H1 (cell line): ENCODE measurements around the gene TP73. TPM values are rescaled to one million over a fixed set of nuclear protein-coding genes. Genes with fewer than 3 reads are reported as not detected.

Experiments
- CBX8 ChIP-seq: fragments of 300-800, 300-1000 bp; sonication (generic); IDR thresholded peaks from 2 replicates; pipeline ENCODE4 v1.7.1; 2016; ENCODE audit warnings: low read depth, low read length, borderline replicate concordance
- HDAC6 ChIP-seq: IDR thresholded peaks from one replicate; pipeline ENCODE4 v1.7.1; 2012; ENCODE audit warnings: low read depth, mild to moderate bottlenecking, inconsistent platforms, low read length, moderate library complexity
- RXRA ChIP-seq: IDR thresholded peaks from 2 replicates; pipeline ENCODE4 v1.6.1; 2011; ENCODE audit warnings: low read depth, mild to moderate bottlenecking, low read length, moderate library complexity; ENCODE audit not compliant: insufficient read depth
- SRF ChIP-seq: IDR thresholded peaks from 2 replicates; pipeline ENCODE4 v1.6.1; 2011; ENCODE audit warnings: mild to moderate bottlenecking, low read depth, low read length, moderate library complexity
- polyA plus RNA-seq, 7 experiments: library from polyadenylated mRNA; depleted of rRNA in 3 of 7; stranded (reverse) in 5 of 7; unstranded in 2 of 7; fragments of >200 nt in 5 of 7; fragments of 200-250 nt in 2 of 7; gene quantifications; 1 replicate in 5 of 7; 2 replicates in 1 of 7; 4 replicates in 1 of 7; pipeline versions ENCODE4 v1.2.1 to v1.2.3, GENCODE V29; 2011 to 2013; ENCODE audit warnings: missing spikeins in 2 of 7, mixed read lengths in 2 of 7
- total RNA-seq: library from RNA; stranded (reverse); fragmentation: NEBNext Ultra II Directional; extraction: Animal tissue kit (Norgen Biotek cat#: 25700); gene quantifications from 2 replicates; pipeline ENCODE4 v1.2.1, GENCODE V29; 2021
- TF ChIP-seq, protein P1 (sequence below): fragments of 300-600 bp; sonication (generic); IDR thresholded peaks from 2 replicates; pipeline ENCODE4 v1.7.1; 2012; ENCODE audit warnings: low read length, moderate library complexity, mild to moderate bottlenecking, inconsistent platforms; ENCODE audit not compliant: insufficient replicate concordance
- TF ChIP-seq, protein P2 (sequence below), 3 experiments: IDR thresholded peaks; 1 replicate in 2 of 3; 2 replicates in 1 of 3; pipeline versions ENCODE4 v1.5.1 to v1.6.1; 2011; ENCODE audit warnings: low read length in 3 of 3, mild to moderate bottlenecking in 3 of 3, inconsistent platforms in 2 of 3, low read depth in 1 of 3, moderate library complexity in 1 of 3; ENCODE audit not compliant: insufficient read depth in 1 of 3; ENCODE audit errors: control extremely low read depth in 1 of 3
- TF ChIP-seq, protein P3 (sequence below): IDR thresholded peaks from 2 replicates; pipeline ENCODE4 v1.6.1; 2012; ENCODE audit warnings: low read length, inconsistent platforms

The TP73 gene
- total and polyA plus RNA-seq, 2 of the 8 experiments (the other 6 are each of a cell fraction or from before 2014, with no cell fraction given): 2.6 to 3.1 TPM

DNA sequence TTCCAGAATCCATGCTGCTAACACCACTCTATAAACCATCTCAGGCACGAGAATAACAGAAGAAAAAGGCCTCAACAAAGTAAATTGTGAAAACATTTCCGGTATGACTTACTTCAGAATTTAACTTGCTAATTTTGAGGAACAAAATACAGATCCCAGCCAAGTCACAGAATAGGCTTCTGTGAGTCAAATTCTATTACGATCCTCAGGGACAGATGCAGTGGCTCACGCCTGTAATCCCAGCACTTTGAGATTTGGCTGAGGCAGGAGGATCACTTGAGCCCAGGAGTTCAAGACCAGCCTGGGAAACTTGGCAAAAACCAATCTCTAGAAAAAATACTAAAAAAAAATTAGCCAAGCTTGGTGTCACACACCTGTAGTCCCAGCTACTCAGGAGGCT is 91.1 kb downstream of the TP73 start (continued):
- TF ChIP-seq, protein P1, sequence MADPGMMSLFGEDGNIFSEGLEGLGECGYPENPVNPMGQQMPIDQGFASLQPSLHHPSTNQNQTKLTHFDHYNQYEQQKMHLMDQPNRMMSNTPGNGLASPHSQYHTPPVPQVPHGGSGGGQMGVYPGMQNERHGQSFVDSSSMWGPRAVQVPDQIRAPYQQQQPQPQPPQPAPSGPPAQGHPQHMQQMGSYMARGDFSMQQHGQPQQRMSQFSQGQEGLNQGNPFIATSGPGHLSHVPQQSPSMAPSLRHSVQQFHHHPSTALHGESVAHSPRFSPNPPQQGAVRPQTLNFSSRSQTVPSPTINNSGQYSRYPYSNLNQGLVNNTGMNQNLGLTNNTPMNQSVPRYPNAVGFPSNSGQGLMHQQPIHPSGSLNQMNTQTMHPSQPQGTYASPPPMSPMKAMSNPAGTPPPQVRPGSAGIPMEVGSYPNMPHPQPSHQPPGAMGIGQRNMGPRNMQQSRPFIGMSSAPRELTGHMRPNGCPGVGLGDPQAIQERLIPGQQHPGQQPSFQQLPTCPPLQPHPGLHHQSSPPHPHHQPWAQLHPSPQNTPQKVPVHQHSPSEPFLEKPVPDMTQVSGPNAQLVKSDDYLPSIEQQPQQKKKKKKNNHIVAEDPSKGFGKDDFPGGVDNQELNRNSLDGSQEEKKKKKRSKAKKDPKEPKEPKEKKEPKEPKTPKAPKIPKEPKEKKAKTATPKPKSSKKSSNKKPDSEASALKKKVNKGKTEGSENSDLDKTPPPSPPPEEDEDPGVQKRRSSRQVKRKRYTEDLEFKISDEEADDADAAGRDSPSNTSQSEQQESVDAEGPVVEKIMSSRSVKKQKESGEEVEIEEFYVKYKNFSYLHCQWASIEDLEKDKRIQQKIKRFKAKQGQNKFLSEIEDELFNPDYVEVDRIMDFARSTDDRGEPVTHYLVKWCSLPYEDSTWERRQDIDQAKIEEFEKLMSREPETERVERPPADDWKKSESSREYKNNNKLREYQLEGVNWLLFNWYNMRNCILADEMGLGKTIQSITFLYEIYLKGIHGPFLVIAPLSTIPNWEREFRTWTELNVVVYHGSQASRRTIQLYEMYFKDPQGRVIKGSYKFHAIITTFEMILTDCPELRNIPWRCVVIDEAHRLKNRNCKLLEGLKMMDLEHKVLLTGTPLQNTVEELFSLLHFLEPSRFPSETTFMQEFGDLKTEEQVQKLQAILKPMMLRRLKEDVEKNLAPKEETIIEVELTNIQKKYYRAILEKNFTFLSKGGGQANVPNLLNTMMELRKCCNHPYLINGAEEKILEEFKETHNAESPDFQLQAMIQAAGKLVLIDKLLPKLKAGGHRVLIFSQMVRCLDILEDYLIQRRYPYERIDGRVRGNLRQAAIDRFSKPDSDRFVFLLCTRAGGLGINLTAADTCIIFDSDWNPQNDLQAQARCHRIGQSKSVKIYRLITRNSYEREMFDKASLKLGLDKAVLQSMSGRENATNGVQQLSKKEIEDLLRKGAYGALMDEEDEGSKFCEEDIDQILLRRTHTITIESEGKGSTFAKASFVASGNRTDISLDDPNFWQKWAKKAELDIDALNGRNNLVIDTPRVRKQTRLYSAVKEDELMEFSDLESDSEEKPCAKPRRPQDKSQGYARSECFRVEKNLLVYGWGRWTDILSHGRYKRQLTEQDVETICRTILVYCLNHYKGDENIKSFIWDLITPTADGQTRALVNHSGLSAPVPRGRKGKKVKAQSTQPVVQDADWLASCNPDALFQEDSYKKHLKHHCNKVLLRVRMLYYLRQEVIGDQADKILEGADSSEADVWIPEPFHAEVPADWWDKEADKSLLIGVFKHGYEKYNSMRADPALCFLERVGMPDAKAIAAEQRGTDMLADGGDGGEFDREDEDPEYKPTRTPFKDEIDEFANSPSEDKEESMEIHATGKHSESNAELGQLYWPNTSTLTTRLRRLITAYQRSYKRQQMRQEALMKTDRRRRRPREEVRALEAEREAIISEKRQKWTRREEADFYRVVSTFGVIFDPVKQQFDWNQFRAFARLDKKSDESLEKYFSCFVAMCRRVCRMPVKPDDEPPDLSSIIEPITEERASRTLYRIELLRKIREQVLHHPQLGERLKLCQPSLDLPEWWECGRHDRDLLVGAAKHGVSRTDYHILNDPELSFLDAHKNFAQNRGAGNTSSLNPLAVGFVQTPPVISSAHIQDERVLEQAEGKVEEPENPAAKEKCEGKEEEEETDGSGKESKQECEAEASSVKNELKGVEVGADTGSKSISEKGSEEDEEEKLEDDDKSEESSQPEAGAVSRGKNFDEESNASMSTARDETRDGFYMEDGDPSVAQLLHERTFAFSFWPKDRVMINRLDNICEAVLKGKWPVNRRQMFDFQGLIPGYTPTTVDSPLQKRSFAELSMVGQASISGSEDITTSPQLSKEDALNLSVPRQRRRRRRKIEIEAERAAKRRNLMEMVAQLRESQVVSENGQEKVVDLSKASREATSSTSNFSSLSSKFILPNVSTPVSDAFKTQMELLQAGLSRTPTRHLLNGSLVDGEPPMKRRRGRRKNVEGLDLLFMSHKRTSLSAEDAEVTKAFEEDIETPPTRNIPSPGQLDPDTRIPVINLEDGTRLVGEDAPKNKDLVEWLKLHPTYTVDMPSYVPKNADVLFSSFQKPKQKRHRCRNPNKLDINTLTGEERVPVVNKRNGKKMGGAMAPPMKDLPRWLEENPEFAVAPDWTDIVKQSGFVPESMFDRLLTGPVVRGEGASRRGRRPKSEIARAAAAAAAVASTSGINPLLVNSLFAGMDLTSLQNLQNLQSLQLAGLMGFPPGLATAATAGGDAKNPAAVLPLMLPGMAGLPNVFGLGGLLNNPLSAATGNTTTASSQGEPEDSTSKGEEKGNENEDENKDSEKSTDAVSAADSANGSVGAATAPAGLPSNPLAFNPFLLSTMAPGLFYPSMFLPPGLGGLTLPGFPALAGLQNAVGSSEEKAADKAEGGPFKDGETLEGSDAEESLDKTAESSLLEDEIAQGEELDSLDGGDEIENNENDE: no peak
- TF ChIP-seq HDAC6: no peak
- TF ChIP-seq CBX8: no peak
- TF ChIP-seq, protein P2, sequence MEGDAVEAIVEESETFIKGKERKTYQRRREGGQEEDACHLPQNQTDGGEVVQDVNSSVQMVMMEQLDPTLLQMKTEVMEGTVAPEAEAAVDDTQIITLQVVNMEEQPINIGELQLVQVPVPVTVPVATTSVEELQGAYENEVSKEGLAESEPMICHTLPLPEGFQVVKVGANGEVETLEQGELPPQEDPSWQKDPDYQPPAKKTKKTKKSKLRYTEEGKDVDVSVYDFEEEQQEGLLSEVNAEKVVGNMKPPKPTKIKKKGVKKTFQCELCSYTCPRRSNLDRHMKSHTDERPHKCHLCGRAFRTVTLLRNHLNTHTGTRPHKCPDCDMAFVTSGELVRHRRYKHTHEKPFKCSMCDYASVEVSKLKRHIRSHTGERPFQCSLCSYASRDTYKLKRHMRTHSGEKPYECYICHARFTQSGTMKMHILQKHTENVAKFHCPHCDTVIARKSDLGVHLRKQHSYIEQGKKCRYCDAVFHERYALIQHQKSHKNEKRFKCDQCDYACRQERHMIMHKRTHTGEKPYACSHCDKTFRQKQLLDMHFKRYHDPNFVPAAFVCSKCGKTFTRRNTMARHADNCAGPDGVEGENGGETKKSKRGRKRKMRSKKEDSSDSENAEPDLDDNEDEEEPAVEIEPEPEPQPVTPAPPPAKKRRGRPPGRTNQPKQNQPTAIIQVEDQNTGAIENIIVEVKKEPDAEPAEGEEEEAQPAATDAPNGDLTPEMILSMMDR (IDR thresholded peaks at IDR 0.05; ENCODE audit: control extremely low read depth in 1 of 3, insufficient read depth in 1 of 3, low read depth in 1 of 3, low read length in 3 of 3): no peak
- no peak for TF ChIP-seq RXRA
- TF ChIP-seq, protein P3, sequence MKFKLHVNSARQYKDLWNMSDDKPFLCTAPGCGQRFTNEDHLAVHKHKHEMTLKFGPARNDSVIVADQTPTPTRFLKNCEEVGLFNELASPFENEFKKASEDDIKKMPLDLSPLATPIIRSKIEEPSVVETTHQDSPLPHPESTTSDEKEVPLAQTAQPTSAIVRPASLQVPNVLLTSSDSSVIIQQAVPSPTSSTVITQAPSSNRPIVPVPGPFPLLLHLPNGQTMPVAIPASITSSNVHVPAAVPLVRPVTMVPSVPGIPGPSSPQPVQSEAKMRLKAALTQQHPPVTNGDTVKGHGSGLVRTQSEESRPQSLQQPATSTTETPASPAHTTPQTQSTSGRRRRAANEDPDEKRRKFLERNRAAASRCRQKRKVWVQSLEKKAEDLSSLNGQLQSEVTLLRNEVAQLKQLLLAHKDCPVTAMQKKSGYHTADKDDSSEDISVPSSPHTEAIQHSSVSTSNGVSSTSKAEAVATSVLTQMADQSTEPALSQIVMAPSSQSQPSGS: no peak
- TF ChIP-seq SRF: no peak
